ENCODE results near the gene PIK3R6.

The PIK3R6 gene, protein sequence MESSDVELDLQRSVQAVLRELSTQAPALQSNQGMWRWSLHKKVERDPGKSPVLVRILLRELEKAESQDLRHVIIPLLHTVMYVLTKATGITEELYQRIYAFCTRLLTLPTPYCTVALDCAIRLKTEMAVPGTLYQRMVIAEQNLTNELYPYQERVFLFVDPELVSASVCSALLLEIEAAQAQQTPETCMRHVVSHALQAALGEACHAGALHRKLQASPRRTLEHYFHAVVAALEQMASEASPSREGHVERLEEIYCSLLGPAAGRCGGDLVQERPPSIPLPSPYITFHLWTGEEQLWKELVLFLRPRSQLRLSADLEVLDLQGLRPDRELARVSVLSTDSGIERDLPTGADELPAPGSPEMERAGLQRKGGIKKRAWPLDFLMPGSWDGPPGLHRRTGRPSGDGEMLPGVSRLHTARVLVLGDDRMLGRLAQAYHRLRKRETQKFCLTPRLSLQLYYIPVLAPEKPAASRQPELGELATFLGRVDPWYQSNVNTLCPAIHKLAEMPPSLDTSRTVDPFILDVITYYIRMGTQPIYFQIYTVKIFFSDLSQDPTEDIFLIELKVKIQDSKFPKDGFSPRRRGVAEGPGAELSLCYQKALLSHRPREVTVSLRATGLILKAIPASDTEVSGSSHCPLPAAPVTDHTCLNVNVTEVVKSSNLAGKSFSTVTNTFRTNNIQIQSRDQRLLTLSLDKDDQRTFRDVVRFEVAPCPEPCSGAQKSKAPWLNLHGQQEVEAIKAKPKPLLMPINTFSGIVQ

DNA sequence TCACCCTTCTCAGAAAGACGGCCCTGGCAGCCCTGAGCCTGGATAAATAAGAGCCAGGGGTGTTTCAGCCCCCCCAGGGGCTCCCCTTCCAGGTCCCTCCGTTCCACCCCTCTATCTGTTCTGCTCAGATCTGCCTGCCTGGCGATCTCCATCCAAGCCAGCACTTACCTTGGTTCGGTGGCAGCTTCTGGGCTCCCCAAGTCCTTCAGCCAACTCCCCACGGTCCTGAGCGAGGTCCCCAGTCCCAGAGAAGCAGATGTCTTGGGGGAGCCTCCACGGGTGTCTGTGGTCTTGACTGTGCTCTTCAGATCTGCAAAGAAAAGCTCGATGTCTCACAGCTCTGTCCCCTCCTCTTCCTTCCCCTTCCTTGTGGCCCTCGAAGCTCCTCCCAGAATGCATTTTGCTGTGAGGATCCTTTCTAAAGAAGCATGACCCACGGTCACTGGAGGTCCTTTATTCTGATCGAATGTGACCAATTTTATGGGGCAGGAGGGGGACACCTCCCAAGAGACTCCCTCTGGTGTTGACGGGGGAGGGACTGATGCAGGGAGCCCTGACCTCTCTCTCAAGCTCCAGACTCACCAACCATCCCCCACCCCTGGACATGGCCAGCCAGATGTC is at the start of gene PIK3R6:
Gene PIK3R6, minus strand, starts transcription at position 314 of the 621 bp plus-strand sequence. CDS start 17,880 bp downstream, outside the sequence.
- DNase-seq (ENCODE audit: low read depth), result no peak

DNA sequence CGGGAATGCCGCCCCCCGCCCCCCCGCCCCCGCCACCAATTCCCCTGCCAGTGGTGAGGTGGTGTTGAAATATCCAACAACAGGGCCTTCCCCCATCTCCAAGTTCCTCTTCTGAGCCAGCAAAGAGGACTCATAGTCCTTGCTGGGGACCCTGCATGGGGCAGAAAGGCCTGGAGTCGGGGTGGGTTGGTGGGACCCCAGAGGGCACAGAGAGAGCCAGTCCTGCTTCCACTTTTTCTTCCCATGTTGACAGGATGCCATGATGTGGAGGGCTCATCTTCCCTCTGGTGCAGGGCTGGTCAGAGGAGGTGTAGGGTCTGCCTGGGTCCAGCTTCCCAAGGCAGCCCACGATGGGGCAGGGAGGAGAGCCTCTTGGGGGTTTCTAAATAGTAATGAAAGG is 49.0 kb upstream of the PIK3R6 start:
- DNase-seq (ENCODE audit: low read depth), result no peak

DNA sequence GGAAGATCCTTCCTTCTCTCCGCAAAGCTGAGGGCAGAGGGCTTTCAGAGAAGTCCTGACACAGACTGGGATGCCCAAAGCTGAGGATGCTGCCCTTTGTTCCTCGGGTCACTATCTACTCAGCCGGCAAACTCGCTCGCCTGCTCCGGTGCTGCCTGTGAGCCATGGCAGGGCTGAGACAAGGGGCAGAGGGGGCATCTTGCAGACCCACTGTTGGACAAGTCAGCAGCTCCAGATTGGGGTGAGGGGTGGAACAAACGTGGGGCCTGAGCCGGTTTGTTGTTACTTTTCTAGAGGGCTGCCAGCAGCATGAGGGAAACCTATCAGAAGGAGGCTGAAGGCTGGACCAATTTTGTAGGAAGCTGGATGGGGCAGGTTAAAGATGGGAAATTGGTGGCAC is 47.1 kb upstream of the PIK3R6 start:
- DNase-seq (ENCODE audit: low read depth), result no peak

DNA sequence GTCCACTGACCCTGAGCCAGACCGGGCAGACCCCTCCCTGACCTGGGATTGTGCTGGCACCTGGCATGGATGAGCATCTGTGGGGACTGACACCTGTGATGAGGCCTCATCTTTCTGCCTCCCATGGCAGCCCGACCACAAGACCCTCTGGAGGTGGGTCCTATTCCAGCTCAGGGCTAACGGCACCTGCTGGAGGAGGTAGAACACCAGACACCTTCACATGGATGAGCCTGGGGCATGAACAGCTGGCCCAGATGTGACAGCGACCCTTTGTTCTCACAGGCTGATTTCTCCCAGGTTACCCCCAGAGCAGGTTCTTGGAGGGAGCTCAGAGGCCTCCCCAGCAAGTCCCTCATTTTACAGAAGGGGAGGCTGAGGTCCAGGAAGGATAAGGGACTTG is 46.4 kb upstream of the PIK3R6 start:
- DNase-seq (ENCODE audit: low read depth), result no peak

DNA sequence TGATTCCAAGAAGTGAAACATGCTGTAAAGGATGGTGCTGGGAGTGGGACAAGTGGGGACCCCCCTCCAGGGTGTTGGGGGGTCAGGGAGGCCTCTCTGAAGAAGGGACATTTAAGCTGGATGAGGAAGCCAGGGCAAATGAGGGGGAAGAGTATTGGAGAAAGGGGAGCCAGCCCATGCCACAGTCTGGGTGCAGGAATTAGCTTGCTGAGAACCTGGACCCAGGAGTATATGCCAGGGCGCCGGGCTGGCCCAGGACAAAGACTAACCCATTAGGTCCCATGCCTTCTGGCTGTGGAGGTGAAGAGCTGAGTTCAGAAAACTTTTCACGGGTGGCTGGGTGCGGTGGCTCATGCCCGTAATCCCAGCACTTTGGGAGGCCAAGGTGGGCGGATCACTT is 45.6 kb upstream of the PIK3R6 start:
- no peak for DNase-seq (ENCODE audit: low read depth)

DNA sequence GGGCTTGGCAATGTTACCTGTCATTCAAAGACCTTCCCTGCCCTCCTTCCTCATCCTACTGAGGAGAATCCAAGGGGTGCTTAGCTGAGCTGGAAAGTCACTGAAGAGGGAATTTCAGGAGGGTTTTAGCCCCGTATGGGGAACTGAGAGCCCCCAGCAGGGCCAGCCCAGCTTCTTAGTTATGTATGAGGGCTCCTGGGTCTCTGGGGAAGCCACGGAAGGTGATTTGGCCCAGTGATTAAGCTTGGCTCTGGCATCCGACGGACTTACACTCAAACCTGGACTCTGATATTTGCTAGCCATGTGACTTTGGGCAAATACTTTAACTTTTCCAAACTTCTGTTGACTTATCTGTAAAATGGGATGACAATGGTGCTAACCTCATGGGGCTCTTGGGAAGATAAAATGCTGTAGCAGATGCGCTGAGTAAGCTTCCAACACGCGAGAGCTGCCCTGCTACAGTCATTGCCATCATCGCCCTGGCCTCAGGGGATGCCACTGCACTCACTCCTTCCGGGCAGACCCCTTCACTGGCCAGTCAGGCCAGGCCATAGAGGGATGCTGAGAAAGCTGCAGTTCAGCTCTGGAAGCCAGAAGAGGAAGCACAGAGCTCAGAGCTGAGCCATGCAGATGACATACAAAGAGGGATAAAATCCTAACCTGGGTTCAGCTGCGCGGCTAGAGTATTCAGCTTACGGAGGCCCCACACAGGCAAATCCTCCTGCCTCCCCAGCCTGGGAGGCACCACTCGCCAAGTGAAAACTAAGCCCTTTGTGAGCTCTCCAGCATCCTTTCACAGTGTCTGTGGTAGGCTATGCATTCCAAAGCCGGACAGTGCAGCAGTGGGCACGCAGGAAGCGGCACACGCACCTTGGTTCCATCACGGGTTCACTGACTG is 44.9 kb upstream of the PIK3R6 start:
- DNase-seq (ENCODE audit: low read depth), result no peak

DNA sequence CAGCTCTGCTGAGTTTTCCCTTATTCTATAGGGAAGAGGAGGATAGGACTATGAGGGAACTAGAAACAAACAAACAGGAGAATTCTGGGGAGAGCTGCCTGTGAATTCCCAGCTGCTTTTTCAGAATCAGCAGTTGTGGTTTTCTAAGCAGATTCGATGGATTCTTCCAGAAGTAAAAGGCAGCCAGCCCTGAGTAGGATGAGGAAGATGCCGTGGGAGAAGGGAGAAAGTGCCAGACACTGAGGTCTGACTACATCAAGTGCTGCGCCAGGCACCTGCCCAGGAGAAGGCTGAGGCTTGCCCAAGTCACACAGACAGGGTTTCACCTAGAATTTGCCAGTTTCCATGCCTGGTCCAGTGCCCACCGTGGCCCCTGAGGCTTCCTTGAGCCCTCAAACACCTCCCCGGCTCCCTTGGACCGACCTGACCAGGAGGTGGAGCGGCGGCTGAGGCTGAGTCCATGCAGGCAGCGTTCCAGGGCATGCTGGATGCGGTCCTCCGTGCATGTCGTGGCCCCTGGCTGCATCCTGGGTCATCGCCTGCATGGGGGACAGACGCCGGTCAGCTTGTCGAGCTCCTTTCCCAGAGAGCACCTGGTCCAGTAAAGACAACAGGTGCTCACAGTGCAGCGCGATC is 43.6 kb upstream of the PIK3R6 start:
- no peak for DNase-seq (ENCODE audit: low read depth)

DNA sequence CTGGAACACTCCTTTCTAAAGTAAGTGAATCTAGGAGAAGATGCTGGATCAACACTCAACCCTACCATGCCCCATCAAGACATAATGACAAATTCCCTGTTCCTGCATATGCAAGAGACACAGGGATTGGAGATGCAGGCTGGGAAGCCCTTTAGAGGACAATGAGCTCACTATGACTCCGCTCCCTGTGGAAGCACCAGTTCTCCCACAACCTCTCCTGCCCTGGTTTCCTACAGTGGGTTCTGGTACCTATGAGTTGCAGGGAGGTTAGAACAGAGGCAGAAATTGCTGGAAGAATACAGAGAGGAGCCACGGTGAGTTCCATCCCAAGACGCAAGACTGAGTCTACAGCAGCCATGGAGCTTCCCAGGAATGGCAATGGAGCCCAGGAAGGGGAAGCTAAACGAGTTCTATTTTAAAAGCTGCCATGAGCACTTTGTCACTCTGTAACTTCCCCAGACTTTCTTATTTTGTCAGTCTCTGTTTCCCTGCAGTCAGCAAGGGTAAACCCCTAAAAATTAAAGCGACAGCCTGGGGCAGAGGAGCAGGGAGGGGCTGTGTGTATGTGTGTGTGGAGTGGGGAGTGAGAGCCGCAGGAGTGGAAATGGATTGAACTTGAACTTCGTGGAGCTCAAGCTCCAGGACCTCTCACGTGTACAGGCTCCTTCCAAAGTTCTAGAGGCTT is 42.3 kb upstream of the PIK3R6 start:
- DNase-seq (ENCODE audit: low read depth), result no peak

DNA sequence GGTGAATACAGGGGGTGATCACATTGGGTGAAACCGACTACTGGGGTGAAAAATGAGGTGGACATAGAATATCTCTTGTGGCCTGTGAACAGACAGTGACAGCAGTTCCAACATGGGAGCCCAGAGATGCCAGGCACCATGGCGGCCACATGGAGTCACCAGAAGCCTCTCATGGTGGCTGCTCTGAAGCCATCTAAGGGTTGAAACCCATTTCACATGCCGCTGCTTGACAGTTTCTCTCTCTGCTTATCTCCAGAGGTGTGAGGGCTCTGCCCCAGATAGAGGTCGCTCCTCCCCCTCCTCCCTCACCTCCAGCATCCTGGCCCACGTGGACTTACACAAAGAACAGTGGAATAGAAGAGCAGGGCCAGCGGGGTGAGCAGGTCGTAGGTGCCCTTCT is 37.9 kb upstream of the PIK3R6 start:
- DNase-seq (ENCODE audit: low read depth), result no peak

DNA sequence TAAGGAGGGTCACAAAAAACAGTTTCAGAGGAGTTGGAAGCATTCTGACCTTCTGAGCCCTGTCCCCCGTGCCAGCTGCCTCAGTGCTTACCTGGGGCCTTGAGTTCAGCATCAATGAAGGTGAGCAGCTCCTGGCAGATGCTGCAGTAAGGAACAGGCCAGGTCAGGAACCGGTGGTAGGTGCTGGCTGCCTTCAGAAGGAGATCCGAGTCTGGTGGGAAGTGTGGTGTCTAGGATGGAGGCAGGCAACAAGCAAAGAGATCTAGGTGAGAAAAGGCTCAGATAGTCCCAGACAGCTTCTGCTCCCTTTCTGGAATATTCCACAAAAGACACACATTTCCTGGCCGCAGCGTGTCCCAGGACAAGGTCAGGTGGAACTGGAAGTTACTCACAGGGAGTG is 37.2 kb upstream of the PIK3R6 start:
- no peak for DNase-seq (ENCODE audit: low read depth)

DNA sequence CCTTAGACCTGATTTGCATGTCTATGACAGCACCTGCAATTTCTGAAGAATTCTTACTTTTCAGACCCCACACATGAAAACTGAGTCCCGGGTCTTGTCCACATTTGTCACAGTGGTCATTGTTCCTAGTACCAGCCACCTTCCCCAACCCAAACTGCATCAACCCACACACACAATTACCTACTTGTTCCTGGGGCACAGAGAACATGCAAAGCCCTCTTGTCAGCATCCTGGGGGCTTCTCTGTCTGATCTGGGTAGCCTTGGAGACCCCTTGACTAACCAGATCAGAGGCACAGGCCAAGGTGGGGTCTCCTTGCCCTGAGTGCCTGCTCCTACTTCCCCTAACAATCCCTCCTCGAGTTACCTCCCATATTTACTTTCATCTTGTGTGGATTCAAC is 36.7 kb upstream of the PIK3R6 start:
- DNase-seq (ENCODE audit: low read depth), result no peak

DNA sequence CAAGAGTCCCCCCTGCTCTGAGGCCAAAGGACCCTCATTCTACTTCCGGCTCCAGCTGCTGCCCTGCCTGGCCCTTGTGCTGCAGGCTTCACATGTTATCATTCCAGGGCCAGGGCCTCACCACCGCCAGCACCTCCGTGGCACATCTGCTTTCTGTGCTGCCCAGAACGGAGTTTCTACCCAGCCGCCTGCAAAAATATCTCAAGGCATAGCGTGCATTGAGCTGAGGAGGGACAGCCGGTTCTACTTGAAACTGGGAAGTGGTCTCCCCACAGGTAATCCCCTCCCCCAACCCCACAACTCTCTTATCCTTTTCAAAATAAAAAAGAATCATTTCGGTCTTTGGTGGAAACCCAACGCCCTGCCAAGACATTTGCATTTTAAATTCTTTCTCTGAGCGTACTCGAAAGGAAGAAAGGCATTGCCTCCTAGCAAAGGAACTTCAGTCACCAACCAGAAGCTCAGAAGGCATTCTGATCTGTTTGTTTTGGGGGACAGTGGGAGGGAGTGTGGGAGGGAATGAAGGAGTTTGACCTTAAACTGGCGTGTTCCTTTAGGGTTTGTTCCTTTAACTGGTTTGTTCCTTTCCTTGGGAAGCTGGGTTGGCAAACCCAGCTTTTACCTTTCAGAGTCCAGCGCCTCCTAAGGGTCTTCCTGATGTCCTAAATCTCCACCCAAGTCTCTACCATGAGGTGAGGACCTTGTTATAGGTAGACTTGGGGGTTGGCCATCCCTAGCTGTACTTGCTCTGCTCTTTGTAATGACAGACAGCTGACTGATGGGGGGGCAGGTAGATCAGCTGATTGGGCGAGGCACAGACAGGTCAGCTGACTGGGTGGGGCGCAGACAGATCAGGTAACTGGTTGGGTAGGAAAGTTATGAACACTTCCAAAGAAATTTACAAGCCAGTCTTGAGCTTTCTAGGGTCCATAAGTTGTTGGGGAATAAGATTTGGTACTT is 33.4 kb upstream of the PIK3R6 start:
- no peak for DNase-seq (ENCODE audit: low read depth)

DNA sequence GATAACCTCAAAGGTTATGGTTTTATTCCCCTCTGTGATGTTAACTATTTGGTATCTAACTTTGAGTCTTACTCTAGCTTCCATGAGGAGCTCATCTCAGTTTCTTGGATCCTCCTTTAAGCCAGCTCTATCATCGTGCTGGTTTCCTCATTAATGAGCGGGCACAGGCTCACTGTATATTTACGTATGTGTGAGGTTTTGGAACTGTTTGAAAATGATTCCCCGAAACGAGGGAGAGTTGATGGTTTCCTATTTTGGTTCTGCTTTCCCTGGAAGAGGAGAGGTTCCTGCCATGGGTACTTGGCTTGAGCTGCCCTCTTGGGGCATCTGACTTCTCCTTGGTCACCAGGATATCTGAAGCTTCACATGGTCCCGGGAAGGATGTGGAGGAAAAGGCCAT is 32.7 kb upstream of the PIK3R6 start:
- DNase-seq (ENCODE audit: low read depth), result no peak

DNA sequence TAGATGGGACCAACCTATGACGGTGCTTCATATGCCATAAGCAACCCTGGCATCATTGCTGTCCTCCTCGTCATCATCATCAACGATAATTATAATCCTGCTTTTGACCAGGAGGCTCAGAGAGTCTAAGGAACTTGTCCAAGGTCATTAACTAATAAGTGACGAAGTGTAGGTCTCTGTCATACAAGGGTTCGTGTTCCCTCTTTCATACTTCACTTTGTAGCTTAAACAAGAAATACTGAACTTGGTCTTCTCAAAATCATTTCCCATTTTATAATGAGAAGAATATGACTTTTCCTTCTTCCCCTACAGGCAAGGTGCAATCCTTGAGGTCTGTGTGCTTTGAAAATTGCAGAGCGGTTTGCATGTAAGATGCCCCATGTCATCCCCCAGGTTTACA is 31.2 kb upstream of the PIK3R6 start:
- no peak for DNase-seq (ENCODE audit: low read depth)

DNA sequence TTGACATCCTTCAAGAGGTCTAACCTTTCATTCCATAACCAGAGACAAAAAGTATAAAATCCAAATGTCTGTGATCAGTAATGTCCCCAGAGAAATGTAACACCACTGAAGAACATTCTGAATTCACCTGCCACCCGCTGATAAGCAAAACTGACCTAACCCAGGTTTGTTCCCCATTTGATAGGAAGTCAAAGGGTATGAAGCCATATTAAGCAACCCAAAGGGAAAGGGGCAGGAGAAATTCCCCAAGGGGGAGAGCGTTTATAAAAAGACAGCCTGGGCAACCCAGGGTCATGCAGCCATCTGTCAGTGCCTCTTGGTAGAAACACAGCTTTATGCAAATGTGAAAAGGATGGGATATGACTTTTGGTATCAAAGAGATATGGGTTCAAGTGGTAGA is 30.7 kb upstream of the PIK3R6 start:
- DNase-seq (ENCODE audit: low read depth), result no peak

DNA sequence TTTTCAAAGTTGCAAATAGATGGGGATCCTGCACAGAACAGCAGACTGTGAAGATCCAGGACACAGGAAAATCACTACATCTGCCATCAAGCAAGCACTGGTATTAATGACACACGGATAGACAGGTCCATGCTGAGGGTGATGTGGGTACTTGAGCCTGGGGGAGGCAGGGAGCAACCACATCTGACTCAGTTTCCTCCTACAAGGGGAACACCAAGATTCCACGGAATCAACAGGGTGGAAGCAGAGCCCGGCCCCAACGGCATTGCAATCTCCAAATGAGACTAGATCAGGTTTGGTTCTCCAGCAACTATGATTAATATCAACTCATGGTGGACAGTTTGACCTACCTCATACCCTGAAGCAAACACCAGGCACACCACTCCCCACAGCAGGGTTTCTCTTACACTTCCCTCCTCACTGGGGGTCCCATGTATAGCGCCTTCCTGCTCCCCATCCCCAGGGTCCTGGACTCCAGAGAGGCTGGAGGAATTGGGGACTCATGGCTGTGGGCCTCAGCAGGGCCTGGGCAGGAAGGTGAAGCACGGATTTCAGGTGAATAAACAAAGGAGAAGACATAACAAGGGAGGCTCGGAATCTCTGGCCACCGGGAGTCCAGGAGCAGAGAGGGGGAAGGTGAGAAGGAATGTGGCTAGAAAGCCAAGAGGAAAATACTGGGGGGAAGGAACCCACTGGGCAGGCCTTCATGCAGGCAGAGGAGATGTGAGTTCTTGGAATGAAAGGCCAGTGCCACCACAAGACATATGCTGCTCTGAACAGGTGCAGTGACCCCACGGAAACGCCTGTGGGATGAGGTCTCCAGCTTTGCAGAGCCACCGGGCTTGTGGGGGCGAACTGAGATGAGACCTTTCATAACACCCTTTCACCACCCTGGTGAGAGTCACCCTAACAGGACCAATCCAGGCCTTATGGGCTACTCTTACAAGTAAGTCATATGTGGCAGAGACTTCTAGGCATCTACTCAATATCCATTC is 29.5 kb upstream of the PIK3R6 start:
- no peak for DNase-seq (ENCODE audit: low read depth)

DNA sequence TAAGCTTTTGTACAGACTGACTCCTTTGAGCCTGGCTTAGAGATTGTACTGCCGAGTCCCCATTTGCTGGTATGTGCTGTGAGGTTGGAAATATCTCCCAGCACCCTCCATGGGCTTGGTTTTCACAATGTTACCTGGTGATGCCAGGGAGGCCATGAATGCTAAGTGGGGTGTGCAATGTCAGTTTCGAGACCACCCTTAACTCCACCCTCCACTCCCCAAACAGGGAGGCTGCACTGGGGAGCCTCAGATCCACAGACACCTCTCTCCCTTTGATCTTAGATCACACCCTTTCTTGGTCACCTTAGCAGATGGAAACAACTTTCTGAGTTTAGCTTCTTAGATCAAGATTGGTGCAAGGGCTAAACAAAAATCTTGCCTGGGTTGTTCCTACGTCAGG is 28.6 kb upstream of the PIK3R6 start:
- DNase-seq (ENCODE audit: low read depth), result no peak
